Gastroesophageal sphincter (tissue), 4 donors: ENCODE data around the gene ITGA2. TPM values are rescaled to one million over a fixed set of nuclear protein-coding genes. Genes with fewer than 3 reads are reported as not detected.

Source experiments
- ATAC-seq: fragments of 150-250 bp; one replicate; pipeline ENCODE4 v1.9.1; 2016; ENCODE audit warnings: mild to moderate bottlenecking, moderate library complexity
- H3K27ac ChIP-seq, 4 donors: fragments of 200-600 bp; sonication (generic) in 3 of 4; 1 replicate in 3 of 4; 2 replicates in 1 of 4; pipeline ENCODE4 v1.5.1; 2016 to 2019
- H3K27me3 ChIP-seq: fragments of 200-600 bp; sonication (generic); one replicate; pipeline ENCODE4 v1.5.1; 2019
- H3K36me3 ChIP-seq, 2 donors: fragments of 200-600 bp; sonication (generic); one replicate each; pipeline ENCODE4 v1.5.1; 2019; ENCODE audit warnings: control low read depth in 1 of 2
- H3K4me1 ChIP-seq, 3 donors: fragments of 200-600 bp; sonication (generic); 1 replicate in 2 of 3; 2 replicates in 1 of 3; pipeline ENCODE4 v1.5.1; 2016 to 2019; ENCODE audit warnings: control low read depth in 2 of 3
- H3K4me3 ChIP-seq, 2 donors: fragments of 200-600 bp; sonication (generic); one replicate each; pipeline ENCODE4 v1.5.1; 2019; ENCODE audit warnings: mild to moderate bottlenecking in 1 of 2, moderate library complexity in 1 of 2
- H3K9me3 ChIP-seq, 3 donors: fragments of 200-600 bp; sonication (generic); one replicate each; pipeline ENCODE4 v1.5.1; 2017 to 2019; ENCODE audit warnings: control low read depth in 2 of 3
- CTCF ChIP-seq, 4 experiments: fragments of 200-600 bp in 2 of 4; fragments of 450-650 bp in 2 of 4; sonication (generic) in 1 of 4; IDR thresholded peaks; one replicate each; pipeline ENCODE4 v1.5.1; 2017 to 2019; ENCODE audit warnings: antibody characterized with exemption in 4 of 4, mild to moderate bottlenecking in 2 of 4, moderate library complexity in 2 of 4
- EP300 ChIP-seq: sonication (generic); formaldehyde crosslinking; IDR thresholded peaks from one replicate; pipeline ENCODE4 v1.6.1; 2017; ENCODE audit warnings: antibody characterized with exemption, mild to moderate bottlenecking
- POLR2A ChIP-seq, 2 donors: fragments of 450-650 bp; IDR thresholded peaks; one replicate each; pipeline ENCODE4 v1.6.1; 2017; ENCODE audit warnings: antibody characterized with exemption in 2 of 2, mild to moderate bottlenecking in 2 of 2, moderate library complexity in 1 of 2
- POLR2AphosphoS5 ChIP-seq: sonication (generic); formaldehyde crosslinking; IDR thresholded peaks from one replicate; pipeline ENCODE4 v1.6.1; 2017; ENCODE audit warnings: antibody characterized with exemption
- WGBS, 2 donors: methylation state at CpG; one replicate each; pipeline ENCODE4 v1.1.5; 2018; ENCODE audit warnings: low coverage in 1 of 2; 5-methylcytosine and 5-hydroxymethylcytosine counted together
- total RNA-seq, 4 donors: library from RNA; depleted of rRNA; stranded (reverse); fragments of >200 nt; gene quantifications; one replicate each; pipeline ENCODE4 v1.1.0, GENCODE V29; 2016

Gene ITGA2
- total RNA-seq, 4 donors from 2014 or later = 1.5 to 14.6 (median 10.0) TPM

GRCh38 chr5:53087621-53088121 is 98.5 kb downstream of the ITGA2 start:
- TF ChIP-seq POLR2A (IDR thresholded peaks at IDR 0.05) = no peak
- TF ChIP-seq CTCF (IDR thresholded peaks at IDR 0.05) = no peak
- TF ChIP-seq POLR2AphosphoS5 = no peak
- no peak for TF ChIP-seq EP300
- H3K4me1 ChIP-seq = peaks cover 0 to 30% (median 9%) of the 10 kb centered on the region in 3 donors
- 100% methylated on average over 1 of the region's 1 CpG; no CpG with 5 or more reads in 1 of the 2 donors for WGBS, 2 donors
- no peak overlapping the region for H3K4me3 ChIP-seq
- no peaks in the 10 kb centered on the region for H3K9me3 ChIP-seq
- no peaks in the 10 kb centered on the region for H3K27me3 ChIP-seq
- H3K27ac ChIP-seq = no peak overlapping the region
- peak; percentile 21 for ATAC-seq
- peaks cover 0 to 16% of the 10 kb centered on the region in 2 donors for H3K36me3 ChIP-seq

- 79 to 87% methylated on average over 4 of the region's 4 CpGs for WGBS, 2 donors
- Histone ChIP-seq H3K36me3 (peaks cover 0 to 5% of the 10 kb centered on the region in 2 donors), H3K27me3 (no peaks in the 10 kb centered on the region), H3K27ac (peak overlapping the region in 1 of 4 donors; percentile 26), H3K9me3 (no peaks in the 10 kb centered on the region), H3K4me3 (no peak overlapping the region), H3K4me1 (peaks cover 0 to 30% (median 9%) of the 10 kb centered on the region in 3 donors)
- ATAC-seq = no peak
- TF ChIP-seq POLR2AphosphoS5 = no peak
- TF ChIP-seq POLR2A (IDR thresholded peaks at IDR 0.05) = no peak
- TF ChIP-seq EP300 = no peak
- no peak for TF ChIP-seq CTCF (IDR thresholded peaks at IDR 0.05)
Measured at GRCh38 chr5:53089481-53089991, 100.4 kb downstream of the ITGA2 start.

- no peaks in the 10 kb centered on the region for H3K27me3 ChIP-seq
- 67 to 78% methylated on average over 5 of the region's 5 CpGs for WGBS, 2 donors
- H3K36me3 ChIP-seq = peaks cover 0 to 11% of the 10 kb centered on the region in 2 donors
- H3K27ac ChIP-seq = peak overlapping the region in 1 of 4 donors; percentile 55
- H3K9me3 ChIP-seq = no peaks in the 10 kb centered on the region
- TF ChIP-seq EP300 (no peak), POLR2A (IDR thresholded peaks at IDR 0.05) (no peak), POLR2AphosphoS5 (no peak), CTCF (IDR thresholded peaks at IDR 0.05) (no peak)
- no peak overlapping the region for H3K4me3 ChIP-seq
- ATAC-seq = no peak
- peaks cover 0 to 36% (median 9%) of the 10 kb centered on the region in 3 donors for H3K4me1 ChIP-seq
Measured at GRCh38 chr5:53090229-53090628, 101.1 kb downstream of the ITGA2 start.

- H3K36me3 ChIP-seq = peaks cover 0 to 14% of the 10 kb centered on the region in 2 donors
- H3K27me3 ChIP-seq = no peaks in the 10 kb centered on the region
- no peaks in the 10 kb centered on the region for H3K9me3 ChIP-seq
- peak overlapping the region; percentile 5 to 55 (median 38) for H3K27ac ChIP-seq
- H3K4me1 ChIP-seq = peaks cover 0 to 43% (median 9%) of the 10 kb centered on the region in 3 donors
- H3K4me3 ChIP-seq = no peak overlapping the region
- peak; percentile 40 for ATAC-seq
- 65 to 86% methylated on average over 2 of the region's 2 CpGs for WGBS, 2 donors
- TF ChIP-seq POLR2AphosphoS5 = peak; percentile 11
- no peak for TF ChIP-seq CTCF (IDR thresholded peaks at IDR 0.05)
Measured at GRCh38 chr5:53091289-53091688, 102.1 kb downstream of the ITGA2 start.

- H3K27me3 ChIP-seq = no peaks in the 10 kb centered on the region
- H3K4me1 ChIP-seq = peaks cover 0 to 43% (median 9%) of the 10 kb centered on the region in 3 donors
- no peak for ATAC-seq
- no peak overlapping the region for H3K4me3 ChIP-seq
- TF ChIP-seq EP300 (no peak), POLR2A (IDR thresholded peaks at IDR 0.05) (no peak), CTCF (IDR thresholded peaks at IDR 0.05) (no peak), POLR2AphosphoS5 (no peak)
- H3K27ac ChIP-seq = peak overlapping the region in 2 of 4 donors; percentile 38 to 55
- peaks cover 0 to 18% of the 10 kb centered on the region in 2 donors for H3K36me3 ChIP-seq
- 65 to 86% methylated on average over 2 of the region's 2 CpGs for WGBS, 2 donors
- no peaks in the 10 kb centered on the region for H3K9me3 ChIP-seq
Measured at GRCh38 chr5:53092242-53092641, 103.1 kb downstream of the ITGA2 start.
